CD4-positive, alpha-beta T cell treated with Interleukin-17A for 1 hour (primary cell): ENCODE data around the gene MEDAG.
"Not testable (repeated sequence)": the region's sequence is repeated elsewhere in the genome, so short reads cannot be mapped to it uniquely, and the experiment has no call there.

Experiments used
- DNase-seq: peaks from one replicate; pipeline ENCODE4 v3.0.0-alpha.2; 2020

Gene MEDAG

DNA sequence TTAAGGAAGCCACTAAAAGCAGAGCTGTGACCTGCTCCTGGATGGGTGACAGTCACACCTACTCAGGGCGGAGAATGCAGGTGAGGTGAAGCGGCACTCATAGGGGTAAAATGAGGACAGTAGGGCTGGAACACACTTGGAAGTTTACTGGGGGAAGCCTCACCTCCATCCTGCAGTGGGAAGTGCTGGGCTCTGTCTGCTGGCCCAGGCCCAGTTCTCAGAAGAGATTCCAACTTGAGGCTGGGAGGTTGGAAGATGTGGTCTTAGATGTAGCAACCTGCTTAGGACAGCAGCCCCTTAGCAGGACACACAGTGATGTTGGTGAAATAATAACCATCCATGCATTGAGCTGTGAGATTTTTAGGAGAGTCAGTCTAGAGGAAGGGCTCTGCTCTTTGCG is 4.6 kb downstream of the MEDAG start:
- no peak for DNase-seq

DNA sequence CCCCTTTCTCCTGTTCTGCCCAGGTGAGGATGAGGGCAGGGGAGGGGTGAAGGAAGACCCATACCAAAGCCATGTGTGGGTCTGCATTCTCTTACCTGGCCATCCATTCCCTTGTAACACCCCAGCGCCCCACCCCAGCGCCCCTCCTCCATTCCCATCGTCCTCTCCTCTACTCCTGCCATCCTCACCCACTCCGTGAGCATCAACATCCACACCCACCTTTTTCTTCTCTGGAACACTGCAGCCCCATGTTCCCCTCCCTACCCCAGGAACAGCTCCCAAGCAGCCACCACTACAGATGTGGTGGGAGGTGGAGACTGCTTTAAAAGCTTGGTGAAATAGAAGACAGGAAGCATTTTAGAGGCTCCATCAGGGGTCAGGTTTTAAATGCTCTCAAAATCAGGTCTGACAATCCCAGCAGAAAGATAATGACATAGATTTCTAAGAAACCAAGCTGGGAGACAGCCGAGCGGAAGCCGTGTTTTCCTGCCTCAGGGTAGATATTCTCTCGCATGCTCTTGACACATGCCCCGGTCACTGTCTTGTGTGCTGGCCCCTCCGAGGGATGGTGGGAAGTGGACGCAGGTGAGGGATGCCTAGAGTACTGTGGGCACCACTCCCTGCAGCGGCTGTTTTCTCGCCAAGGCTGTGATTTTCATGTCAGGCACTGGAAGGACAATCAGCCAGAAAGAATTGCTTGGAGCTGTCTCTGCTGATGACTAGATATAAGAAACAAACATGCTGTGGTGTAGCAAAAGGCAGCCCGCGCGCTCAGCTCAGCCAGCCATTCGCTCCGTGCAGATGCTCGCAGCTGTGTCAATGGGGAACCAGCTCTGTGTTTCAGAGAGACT is 9.8 kb downstream of the MEDAG start:
- DNase-seq = no peak

DNA sequence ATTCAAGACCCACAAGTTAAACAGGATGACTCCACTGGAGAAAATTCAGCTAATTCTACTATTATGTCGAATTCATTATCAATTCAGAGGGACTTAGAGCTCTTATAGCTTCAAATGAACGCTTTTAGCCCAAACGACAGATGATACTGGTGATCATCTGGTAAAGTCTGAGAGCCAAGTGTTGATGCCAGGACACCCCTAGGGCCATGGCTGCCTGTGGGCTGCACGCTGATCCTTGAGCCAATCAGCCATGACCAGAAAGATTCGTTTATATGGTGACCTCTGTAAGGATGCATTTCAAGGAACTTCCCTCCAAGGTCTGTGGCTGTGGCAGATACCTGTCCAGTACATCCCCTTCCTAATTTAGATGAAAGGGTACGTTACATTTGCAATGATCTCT is 10.9 kb downstream of the MEDAG start:
- no peak for DNase-seq

DNA sequence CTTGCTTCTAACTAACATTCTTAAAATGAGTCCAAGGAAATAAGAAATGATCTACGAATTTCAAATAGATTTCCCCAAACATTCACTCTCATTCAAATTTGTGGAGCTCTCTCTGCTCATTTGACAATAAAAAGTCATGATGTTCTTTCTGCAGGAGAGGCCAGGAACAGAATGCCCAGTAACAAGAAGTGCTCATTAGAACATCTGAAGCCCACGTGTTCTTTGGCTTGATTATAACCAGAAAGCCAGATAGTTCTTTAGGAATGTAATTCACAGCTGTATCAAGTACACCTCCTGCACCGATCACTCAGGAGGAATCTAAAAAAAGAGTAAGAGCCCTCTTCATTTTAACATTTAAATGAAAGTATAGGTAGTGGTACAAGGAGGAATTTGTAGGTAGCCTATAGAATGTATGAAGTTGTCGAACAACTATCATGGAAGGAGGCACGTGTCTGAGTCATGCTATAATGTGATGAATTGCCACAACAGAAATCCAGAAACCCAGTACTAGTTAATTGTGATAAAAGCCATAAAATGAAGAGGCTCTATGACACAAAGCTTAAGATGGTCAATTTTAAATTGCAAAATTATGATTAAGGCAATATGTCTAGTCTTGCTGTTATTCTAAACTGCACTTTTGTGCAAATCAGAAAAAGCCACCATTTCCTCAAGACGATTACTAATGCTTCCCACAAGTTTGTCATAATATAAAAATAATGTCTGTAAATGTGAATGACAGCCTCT is 12.8 kb downstream of the MEDAG start:
- no peak for DNase-seq

DNA sequence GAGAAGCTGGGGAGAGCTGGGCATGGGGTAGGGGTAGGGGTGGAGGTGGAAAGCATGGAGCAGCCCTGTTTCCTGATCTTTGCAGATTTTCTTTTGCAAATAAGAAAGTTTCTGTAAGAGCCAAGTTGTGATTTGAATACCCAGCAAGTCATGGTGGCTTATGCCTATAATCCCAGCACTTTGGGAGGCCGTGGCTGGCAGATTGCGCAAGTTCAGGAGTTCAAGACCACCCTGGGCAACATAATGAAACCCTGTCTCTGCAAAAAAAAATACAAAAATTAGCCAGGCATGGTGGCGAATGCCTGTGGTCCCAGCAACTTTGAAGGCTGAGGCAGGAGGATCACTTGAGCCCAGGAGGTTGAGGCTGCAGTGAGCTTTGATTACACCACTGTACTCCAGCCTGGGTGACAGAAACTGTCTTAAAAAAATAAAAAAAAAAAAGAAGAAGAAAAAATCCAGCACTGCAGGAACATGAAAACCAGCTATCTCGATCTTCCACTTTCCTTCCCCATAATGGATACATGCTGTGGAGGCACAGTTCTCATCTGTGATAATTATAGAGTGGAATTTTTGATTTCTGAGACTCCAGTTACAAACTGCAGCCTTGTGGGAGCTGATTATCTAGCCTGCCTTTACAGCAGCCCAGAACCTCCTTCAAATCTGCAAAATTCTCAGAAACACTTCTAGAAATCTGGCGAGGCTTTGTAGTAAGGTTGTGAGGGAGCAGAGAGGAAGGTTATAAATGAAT is 14.3 kb downstream of the MEDAG start:
- DNase-seq = no peak

DNA sequence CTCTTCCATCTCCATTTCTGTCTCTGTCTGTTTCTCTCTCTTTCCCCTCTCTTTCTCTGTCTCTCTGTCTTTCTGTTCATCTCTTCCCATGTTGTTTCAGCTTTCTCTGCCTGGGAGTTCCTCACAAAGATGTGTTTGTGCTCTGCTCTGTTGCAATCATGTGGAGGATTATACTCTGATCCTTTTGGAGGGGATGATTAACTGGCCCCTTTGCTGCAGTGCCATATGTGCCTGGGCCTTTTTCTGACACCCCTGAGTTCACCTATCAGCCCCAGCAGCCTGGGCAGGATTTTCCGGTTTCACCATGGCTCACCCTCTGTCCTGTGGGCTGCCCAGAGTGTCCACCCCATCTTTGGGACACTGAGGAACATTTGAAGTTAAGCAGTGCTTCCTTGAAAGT is 17.3 kb downstream of the MEDAG start:
- no peak for DNase-seq

DNA sequence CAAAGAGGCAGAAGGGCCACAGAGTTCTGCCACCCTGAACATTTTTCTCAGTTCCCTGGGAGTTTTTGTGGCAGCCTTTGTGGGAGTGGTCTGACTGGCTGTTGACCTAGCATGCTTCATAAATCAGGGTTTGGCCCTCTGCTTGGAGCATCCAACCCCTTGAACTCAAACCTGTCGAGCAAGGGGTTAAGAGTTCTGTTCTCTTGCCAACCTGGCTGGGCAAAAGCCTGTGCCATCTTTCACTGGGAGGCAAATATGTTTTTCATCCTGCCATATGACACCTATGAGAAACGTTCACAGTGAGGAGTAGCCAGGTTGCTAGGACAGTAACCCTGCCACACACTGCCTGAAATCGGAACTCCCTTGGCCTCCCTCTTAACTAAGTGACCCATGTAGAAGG is 18.6 kb downstream of the MEDAG start:
- DNase-seq = no peak

DNA sequence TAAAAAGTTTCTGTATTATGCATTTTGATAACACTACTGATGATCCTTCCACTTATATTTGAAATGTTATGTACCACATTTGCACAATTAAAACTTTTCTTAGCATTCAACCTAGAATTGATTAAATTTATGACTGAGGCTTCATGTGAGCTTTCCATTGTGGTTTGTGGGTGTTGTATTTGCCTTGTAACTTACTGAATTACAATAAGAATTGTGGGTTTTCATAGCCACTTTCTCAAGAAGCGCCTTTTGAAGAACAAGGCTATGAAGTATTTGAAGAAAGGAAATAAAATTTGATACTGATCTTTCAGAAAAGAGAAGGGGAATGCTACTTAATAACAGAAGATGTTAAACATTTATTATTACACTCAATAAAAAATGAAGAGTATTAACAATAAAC is 19.4 kb downstream of the MEDAG start:
- no peak for DNase-seq

DNA sequence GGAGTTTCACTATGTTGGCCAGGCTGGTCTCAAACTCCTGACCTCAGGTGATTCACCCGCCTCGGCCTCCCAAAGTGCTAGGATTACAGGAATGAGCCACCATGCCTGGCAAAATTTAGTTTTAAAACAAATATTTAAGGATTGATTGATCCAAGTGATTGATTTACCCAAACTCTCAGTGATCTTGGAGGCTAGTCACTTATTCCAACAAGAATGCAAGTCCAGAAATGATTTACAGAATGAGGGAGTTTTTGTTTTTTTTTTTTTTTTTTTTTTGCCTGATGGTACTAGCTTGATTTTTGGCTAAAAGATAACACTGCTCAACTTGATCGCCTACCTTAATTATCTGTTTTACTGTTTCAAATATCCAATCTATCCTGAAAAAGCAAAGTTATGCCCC is 20.7 kb downstream of the MEDAG start:
- DNase-seq = no peak

DNA sequence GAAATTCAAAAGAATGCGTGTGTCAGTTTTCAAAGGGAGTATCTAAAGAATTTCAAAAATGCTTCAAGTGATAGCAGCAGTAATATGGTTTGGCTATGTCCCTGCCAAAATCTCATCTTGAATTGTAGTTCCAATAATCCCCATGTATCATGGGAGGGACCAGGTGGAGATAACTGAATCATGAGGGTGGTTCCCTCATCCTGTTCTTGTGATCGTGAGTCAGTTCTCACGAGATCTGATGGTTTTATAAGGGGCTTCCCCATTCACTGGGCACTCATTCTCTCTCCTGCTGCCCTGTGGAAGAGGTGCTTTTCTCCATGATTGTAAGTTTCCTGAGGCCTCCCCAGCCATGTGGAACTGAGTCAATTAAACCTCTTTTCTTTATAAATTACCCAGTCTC is 21.1 kb downstream of the MEDAG start:
- not testable (repeated sequence) for DNase-seq

DNA sequence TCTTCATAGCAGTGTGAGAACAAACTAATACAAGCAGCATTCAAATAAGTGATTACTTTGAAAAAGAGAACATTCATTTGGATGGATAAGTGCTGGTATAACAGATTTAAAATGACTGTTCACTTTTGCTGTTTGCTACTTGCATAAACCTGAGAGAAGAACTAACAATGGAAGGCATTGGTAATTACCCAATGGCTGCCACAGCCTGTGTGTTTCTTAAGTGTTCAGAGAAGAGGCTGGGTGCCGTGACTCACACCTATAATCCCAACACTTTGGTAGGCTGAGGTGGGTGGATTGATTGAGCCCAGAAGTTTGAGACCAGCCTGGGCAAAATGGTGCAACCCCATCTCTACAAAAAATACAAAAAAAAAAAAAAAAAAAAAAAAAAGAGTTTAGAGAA is 21.5 kb downstream of the MEDAG start:
- no peak for DNase-seq

DNA sequence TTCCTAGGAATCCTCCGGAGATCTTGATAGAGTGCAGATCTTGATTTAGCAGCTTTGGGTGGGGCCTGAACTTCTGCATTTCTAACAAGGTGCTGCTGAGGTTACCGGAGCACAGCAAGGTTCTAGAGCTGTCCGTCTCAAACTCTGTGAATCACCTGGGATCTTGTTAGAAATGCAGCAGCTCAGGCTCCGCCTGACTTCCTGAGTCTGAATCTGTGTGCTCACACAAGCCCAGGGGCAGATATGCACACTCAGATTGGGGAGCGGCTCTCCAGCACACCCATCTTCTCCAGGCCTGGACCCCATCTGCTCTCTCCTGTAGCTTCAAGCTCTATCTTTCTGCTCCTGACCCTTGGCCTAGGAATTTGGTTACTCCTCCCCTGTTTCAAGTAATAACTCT is 22.9 kb downstream of the MEDAG start:
- no peak for DNase-seq

DNA sequence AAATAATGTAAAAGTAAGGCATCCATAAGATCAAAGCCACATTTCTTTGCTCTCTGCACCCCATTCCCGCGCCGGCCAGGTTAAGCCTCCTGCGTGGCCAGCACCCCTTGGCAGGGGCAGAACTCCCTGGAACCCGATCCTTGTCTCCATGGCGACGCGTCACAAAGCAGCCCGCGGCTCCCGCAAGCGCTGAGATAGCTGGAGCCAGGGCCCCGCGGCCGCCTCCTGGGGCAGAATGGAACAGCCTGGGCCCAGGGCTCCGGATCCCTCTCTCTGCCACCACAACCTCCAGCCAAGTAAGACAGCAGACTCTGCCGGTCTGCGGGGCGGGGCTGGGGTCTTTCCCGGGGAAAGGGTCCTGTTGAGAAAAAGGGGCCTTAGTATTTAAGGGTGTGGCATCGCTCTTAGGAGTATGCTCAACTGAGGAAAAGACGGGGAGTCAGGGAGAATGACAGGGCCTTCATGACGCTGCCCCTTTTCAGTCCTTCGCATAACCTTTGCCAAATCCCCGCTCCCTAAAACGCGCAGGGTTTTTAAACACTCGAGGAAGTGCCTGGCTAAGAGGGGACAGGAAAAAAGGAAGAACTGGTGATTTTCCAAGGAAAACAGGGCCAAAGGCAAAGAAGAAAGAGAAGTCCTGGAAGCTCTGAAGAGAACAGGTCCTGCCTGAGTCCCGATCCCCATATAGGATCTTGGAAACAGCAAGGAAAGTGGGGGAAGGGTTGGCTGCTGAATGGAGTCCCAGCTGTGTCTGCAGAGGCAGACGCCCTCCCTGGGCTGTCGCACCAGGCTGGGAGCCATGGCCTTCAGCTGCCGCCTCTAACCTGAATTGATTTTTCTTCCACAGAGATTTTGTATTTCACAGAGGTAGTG is 26.6 kb downstream of the MEDAG start, which contains the start of gene TEX26:
Gene TEX26 (plus strand): TSS at position 176 of the 873 bp plus-strand sequence. CDS start 60 bp downstream, at position 236.
- DNase-seq = no peak

DNA sequence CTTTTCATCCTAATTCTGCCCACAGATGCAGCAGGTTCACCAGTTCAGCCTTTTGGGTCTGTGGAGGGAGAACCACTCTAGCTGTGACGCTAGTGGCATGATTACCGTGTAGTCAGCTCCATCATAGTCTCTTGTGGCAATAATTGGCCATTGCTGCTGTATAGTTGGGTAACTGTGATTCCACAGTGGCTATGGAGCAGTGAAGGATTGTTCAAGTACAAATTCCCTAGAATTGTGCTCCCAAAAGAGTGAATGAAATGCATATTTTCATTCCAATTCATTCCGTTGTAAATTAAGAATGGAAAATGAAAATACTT is 27.2 kb downstream of the MEDAG start:
- DNase-seq = no peak

DNA sequence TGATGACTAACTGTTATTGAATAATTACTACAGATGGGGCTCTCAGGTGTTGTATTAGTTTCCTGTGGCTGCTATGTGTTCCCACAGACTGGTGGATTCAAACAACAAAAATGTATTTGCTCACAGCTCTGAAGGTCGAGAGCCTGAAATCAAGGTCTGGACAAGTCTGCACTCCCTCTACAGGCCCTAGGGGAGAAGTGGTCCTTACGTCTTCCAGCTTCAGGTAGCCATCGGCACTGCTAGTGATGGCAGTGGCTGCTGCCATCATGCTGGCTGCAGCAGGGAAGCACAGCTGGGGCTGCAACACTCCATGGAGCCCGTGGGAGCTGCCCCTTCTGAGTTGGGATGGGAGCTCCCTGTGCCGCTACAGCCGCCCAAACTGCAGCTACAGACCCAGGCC is 28.3 kb downstream of the MEDAG start:
- no peak for DNase-seq

DNA sequence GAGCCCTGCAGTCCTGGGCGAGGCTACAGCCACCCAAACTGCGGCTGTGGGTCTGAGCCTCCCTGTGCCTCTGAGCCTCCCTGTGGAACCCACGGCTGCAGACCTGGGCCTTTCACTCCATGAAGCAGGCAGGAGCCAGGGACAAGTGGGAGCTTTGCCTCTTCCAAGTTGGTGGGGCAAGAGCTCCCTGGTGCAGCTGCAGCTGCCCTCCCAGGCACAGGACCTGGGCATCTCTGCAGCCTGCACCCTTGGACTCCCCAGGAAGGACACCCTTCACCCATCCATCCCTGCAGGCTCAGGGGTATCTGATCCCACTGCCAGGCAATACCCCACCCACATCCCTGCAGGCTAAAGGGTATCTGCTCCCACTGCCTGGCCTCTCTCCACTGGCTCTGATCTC is 28.7 kb downstream of the MEDAG start:
- DNase-seq = no peak

DNA sequence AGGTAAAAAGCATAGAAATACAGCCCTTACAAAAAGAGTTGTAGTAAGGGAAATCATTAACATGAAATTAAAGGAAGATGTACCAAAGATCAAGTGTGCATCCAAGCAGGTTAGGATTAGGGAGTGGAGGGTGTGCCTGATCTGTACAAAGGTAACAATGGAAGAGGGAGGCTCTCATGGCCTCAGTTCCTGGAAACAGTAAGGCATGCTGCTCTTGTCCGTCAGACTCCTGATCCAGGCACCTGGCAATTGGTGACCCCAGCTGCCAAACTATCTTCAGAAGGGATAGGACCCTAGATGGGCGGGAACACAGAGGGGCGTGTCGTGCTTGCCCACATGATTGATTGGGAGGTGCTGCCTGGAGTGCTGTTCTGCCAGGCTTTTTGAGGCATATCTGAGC is 30.9 kb downstream of the MEDAG start:
- DNase-seq = no peak

DNA sequence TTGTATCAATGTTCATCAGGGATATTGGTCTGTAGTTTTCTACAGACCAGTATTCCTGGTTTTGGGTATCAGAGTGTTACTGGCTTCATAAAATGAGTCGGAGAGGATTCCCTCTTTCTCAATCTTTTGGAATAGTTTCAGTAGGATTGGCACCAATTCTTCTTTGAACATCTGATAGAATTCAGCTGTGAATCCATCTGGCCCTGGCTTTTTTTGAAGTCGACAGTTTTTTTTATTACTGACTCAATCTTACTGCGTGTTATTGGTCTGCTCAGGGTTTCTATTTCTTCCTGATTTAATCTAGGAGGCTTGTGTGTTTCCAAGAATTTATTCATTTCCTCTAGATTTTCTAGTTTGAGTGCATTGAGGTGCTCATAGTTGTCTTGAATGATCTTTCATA is 37.8 kb downstream of the MEDAG start:
- no peak for DNase-seq

DNA sequence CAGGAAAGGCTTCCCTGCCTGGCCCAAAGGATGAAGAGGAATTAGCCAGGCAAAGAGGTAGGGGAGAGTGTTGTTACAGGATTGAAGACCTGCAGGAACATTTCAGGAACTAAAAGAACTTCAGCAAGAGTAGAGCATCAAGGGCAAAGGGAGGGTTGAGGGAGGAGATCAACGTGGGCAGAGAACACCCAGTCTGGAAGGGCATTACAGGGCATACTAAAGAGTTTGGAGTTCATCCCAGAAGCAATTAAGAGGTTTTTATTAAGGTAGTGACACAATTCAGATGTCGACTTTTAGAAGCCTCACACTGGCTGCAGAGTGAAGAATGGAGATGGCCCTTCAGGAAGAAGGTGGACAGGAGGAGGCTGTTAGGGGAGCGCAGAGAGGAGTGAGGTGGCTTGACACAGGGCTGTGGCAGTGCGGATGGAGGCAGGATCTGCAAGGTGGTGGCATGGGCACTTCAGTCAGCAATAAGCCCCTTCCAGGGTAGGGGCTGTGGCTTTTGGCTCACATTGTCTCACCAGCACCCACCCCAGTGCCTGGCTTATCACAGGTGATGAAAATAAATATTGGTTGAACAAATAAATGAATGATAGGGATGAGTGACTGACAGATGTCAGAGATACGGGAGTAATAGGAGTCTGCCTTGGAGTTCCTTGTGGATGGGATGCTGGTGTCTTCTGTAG is 51.3 kb downstream of the MEDAG start:
- no peak for DNase-seq

DNA sequence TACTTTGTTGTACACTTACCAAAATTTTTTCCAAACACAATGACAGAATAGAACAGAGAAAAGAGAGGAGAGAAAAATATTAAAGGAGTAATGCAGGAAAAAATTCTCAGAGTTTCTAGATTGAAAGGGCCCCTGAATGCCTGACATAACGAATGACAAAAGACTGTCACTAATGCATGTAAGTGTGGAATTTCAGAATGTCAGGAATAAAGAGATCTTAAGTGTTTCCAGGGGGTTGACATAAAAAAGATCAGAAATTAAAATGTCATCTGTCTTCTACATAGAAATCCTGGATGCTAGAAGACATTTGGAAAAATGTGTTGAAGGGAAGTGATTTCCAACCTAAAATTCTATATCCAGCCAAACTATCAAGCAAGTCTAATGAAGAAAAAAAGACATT is 53.6 kb downstream of the MEDAG start:
- DNase-seq = no peak

DNA sequence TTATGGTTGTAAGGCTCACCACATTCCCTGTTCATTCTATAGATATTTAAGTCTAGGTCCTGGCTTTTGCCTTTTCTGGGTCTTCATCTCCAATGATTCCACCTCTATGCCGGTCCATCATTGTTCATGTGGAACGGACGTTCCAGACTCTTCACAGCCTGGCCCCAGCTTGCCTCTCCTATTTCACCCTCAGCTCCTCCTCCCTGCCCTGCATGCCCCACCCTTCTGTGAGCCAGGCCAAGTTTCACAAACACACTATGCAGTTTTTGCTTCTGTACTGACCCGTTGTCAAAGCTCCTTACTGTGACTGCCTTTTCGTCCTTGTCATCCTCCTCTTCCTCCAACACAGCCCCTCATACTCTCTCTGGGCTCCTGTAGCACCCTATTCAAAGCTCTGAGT is 57.7 kb downstream of the MEDAG start:
- DNase-seq = no peak

DNA sequence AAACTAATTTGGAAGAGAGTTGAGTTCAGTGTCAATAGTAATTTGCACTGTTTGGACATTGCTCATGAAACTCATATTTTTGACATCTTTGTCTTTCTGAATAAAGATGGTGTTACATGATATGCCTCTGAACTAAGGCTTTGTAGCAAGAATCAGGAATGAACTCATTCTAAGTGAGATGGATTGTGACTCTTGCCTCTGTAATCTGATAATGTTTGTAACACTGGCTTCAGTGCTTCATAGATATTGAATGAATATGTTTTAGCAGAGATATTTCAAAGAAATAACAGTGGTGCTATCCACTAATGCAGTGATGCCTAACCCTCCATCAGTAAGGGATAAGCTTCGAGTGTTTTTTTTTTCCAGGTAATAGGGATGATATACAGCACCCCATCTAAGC is 59.3 kb downstream of the MEDAG start:
- no peak for DNase-seq
